CD4-positive, alpha-beta T cell (primary cell): ENCODE measurements around the gene ADCY5. TPM values are rescaled to one million over a fixed set of nuclear protein-coding genes. Genes with fewer than 3 reads are reported as not detected.

Experiments
- ATAC-seq: fragments of 200-7000 bp; cut with Tn5 transposase; one replicate; pipeline ENCODE4 v1.10.0; 2022; ENCODE audit warnings: mild to moderate bottlenecking; ENCODE audit not compliant: poor library complexity
- CTCF ChIA-PET: fragments of 350-600 bp; sonication (Branson Sonifier 250); formaldehyde crosslinking; loops from one replicate; lab custom pipeline; 2021; ENCODE audit warnings: antibody characterized with exemption, inconsistent platforms; lab: Charles Lee
- POLR2A ChIA-PET: fragments of 350-600 bp; sonication (Branson Sonifier 250); formaldehyde crosslinking; loops from one replicate; lab custom pipeline; 2021; ENCODE audit warnings: antibody characterized with exemption, inconsistent platforms; lab: Charles Lee
- DNase-seq, 14 experiments: peaks; one replicate each; pipeline ENCODE4 v3.0.0-alpha.2; 2013 to 2020; ENCODE audit warnings: mixed read lengths in 2 of 14
- H3K27ac ChIP-seq, 2 donors: one replicate each; pipeline versions ENCODE4 v1.5.1 to v1.7.0; 2013; ENCODE audit warnings: low read length in 2 of 2, low read depth in 1 of 2, mild to moderate bottlenecking in 1 of 2
- H3K27me3 ChIP-seq, 2 experiments: 1 replicate in 1 of 2; 2 replicates in 1 of 2; pipeline versions ENCODE4 v1.6.1 to v1.7.0; 2013; ENCODE audit warnings: low read length in 2 of 2, control low read depth in 1 of 2, mild to moderate bottlenecking in 1 of 2, moderate library complexity in 1 of 2; ENCODE audit not compliant: insufficient read depth in 2 of 2, control insufficient read depth in 1 of 2
- H3K36me3 ChIP-seq: one replicate; pipeline ENCODE4 v1.6.1; 2013; ENCODE audit warnings: low read length, control low read depth; ENCODE audit not compliant: insufficient read depth
- H3K4me1 ChIP-seq: one replicate; pipeline ENCODE4 v1.6.1; 2013; ENCODE audit warnings: low read length, control low read depth; ENCODE audit not compliant: insufficient read depth
- H3K4me3 ChIP-seq: one replicate; pipeline ENCODE4 v1.5.1; 2013; ENCODE audit warnings: mild to moderate bottlenecking, low read length, moderate library complexity
- H3K9me3 ChIP-seq, 2 experiments: 1 replicate in 1 of 2; 2 replicates in 1 of 2; pipeline versions ENCODE4 v1.6.1 to v1.7.0; 2013; ENCODE audit warnings: low read length in 2 of 2, mild to moderate bottlenecking in 2 of 2, control low read depth in 1 of 2, moderate library complexity in 1 of 2; ENCODE audit not compliant: control insufficient read depth in 1 of 2, insufficient read depth in 1 of 2
- H3K27ac Mint-ChIP-seq: one replicate; pipeline ENCODE4 v1.8.0; 2020; ENCODE audit warnings: mixed read lengths
- H3K27me3 Mint-ChIP-seq: one replicate; pipeline ENCODE4 v1.8.0; 2021; ENCODE audit warnings: mixed read lengths
- H3K36me3 Mint-ChIP-seq: one replicate; pipeline ENCODE4 v1.8.0; 2021; ENCODE audit warnings: low read depth, mixed read lengths
- H3K4me1 Mint-ChIP-seq: one replicate; pipeline ENCODE4 v1.8.0; 2021; ENCODE audit warnings: low read depth, mixed read lengths
- H3K4me3 Mint-ChIP-seq: one replicate; pipeline ENCODE4 v1.8.0; 2020; ENCODE audit warnings: mild to moderate bottlenecking, mixed read lengths
- H3K9me3 Mint-ChIP-seq: one replicate; pipeline ENCODE4 v1.8.0; 2020; ENCODE audit warnings: mixed read lengths
- CTCF ChIP-seq: fragments of 200-600 bp; IDR thresholded peaks from one replicate; pipeline ENCODE4 v1.8.0; 2022; ENCODE audit warnings: antibody characterized with exemption, mild to moderate bottlenecking
- intact Hi-C, 2 experiments: fragments of 100-400 bp; cut with DNase I in 1 of 2; cut with micrococcal nuclease in 1 of 2; formaldehyde crosslinking; loops; one replicate each; pipeline versions ENCODE4 v1.15.1 to v1.9.0; 2023 to 2025; cut with DNase I, micrococcal nuclease
- total RNA-seq, 174 experiments: library from RNA in 2 of 174; stranded (reverse) in 2 of 174; gene quantifications; one replicate each; pipeline ENCODE4 v1.2.3 and lab custom pipeline; 2021 to 2026

ADCY5 gene
- total RNA-seq, 2 experiments from 2014 or later, result not detected

DNA sequence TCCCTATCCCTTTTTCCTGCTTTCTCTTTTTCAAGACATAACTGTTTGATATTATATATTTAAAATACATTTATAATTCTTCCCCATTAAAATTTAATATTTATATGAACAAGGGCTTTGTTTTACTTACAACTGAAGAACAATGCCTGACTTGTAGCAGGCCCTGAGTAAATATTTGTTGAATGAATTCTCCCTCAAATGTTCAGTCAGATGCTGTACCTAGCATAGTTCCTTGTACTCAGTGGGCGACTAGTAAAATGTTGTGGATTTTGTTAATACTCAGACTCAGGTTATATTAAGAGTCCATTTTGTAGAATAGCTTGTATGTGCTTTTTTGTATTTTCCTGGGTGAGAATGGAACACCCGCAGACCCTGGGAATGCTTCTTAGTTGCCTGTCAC lies 178.1 kb downstream of the ADCY5 start:
- Mint-ChIP-seq H3K27ac (no peak overlapping the region), H3K4me1 (no peaks in the 10 kb centered on the region), H3K36me3 (peaks cover 50% of the 10 kb centered on the region), H3K4me3 (no peak overlapping the region), H3K9me3 (no peaks in the 10 kb centered on the region), H3K27me3 (no peaks in the 10 kb centered on the region)
- POLR2A ChIA-PET, result no interaction called here
- CTCF ChIA-PET, result no interaction called here
- Histone ChIP-seq H3K27ac (no peak overlapping the region), H3K4me1 (no peaks in the 10 kb centered on the region), H3K4me3 (no peak overlapping the region), H3K27me3 (no peaks in the 10 kb centered on the region), H3K9me3 (no peaks in the 10 kb centered on the region), H3K36me3 (peaks cover 3% of the 10 kb centered on the region)
- DNase-seq (no peak), ATAC-seq (no peak)
- TF ChIP-seq CTCF, result no peak
- intact Hi-C loops, result no loop called here

GRCh38 chr3:123267821-123268220 lies 181.1 kb downstream of the ADCY5 start:
- Histone ChIP-seq H3K36me3 (peaks cover 8% of the 10 kb centered on the region), H3K27ac (no peak overlapping the region), H3K4me3 (no peak overlapping the region), H3K4me1 (no peaks in the 10 kb centered on the region), H3K27me3 (no peaks in the 10 kb centered on the region), H3K9me3 (no peaks in the 10 kb centered on the region)
- ChIA-PET POLR2A (no interaction called here), CTCF (no interaction called here)
- TF ChIP-seq CTCF, result no peak
- no peaks in the 10 kb centered on the region for H3K27me3 Mint-ChIP-seq
- ATAC-seq (no peak), DNase-seq (no peak)
- H3K27ac Mint-ChIP-seq, result no peak overlapping the region
- H3K4me1 Mint-ChIP-seq, result no peaks in the 10 kb centered on the region
- no peak overlapping the region for H3K4me3 Mint-ChIP-seq
- intact Hi-C loops, result no loop called here
- H3K36me3 Mint-ChIP-seq, result peaks cover 71% of the 10 kb centered on the region
- H3K9me3 Mint-ChIP-seq, result no peaks in the 10 kb centered on the region

- Mint-ChIP-seq H3K4me1 (no peaks in the 10 kb centered on the region), H3K27me3 (no peaks in the 10 kb centered on the region), H3K9me3 (no peaks in the 10 kb centered on the region), H3K36me3 (peaks cover 75% of the 10 kb centered on the region), H3K4me3 (no peak overlapping the region), H3K27ac (no peak overlapping the region)
- H3K27ac ChIP-seq, result no peak overlapping the region
- ChIA-PET POLR2A (interaction anchor here (1.5 kb wide), 1 partner anchor 62 kb away, joined by 5 read pairs; the partner anchor contains the start of gene SEC22A), CTCF (interaction anchor here (0.7 kb wide), 1 partner anchor 33 kb away, joined by 5 read pairs; no protein-coding TSS in a partner anchor)
- H3K36me3 ChIP-seq, result peaks cover 6% of the 10 kb centered on the region
- no peaks in the 10 kb centered on the region for H3K27me3 ChIP-seq
- H3K4me3 ChIP-seq, result no peak overlapping the region
- no peak for ATAC-seq
- H3K4me1 ChIP-seq, result no peaks in the 10 kb centered on the region
- DNase-seq, result no peak
- no peaks in the 10 kb centered on the region for H3K9me3 ChIP-seq
- intact Hi-C loops, result no loop called here
- no peak for TF ChIP-seq CTCF
These were observed 184.9 kb downstream of the ADCY5 start for GRCh38 chr3:123263941-123264340.
